K562 (cell line): ENCODE measurements around the gene ERVK3-1. TPM values are rescaled to one million over a fixed set of nuclear protein-coding genes. Genes with fewer than 3 reads are reported as not detected.

ENCODE experiments used
- ATAC-seq: fragments of 200-7000 bp; cut with Tn5 transposase; 3 replicates; pipeline ENCODE4 v1.9.1; 2020; ENCODE audit warnings: moderate library complexity
- BruUV-seq: library from RNA; stranded (reverse); fragments of 400-500 nt; replicated peaks from 2 replicates; lab custom pipeline; 2021; lab: Mats Ljungman, UMichigan
- CTCF ChIA-PET: fragments of 300-600 bp; formaldehyde crosslinking; extraction: SDS; loops from one replicate; lab custom pipeline; 2021; ENCODE audit warnings: low intra/inter-chr PET ratio; lab: Yijun Ruan, JAX
- POLR2A ChIA-PET: fragments of 300-600, 350-650 bp; sonication (Branson Sonifier 250); formaldehyde crosslinking; extraction: SDS; loops from one replicate; lab custom pipeline; 2021; ENCODE audit warnings: antibody characterized with exemption, inconsistent platforms; lab: Yijun Ruan, JAX
- DNase-seq, 4 experiments: peaks; one replicate each; pipeline versions ENCODE4 v3.0.0 to v3.0.0-alpha.2; 2011 to 2018; ENCODE audit warnings: low spot score in 3 of 4, mixed read lengths in 3 of 4; ENCODE audit errors: extremely low read depth in 1 of 4
- FAIRE-seq: peaks from 2 replicates; lab custom pipeline; 2011; peaks lifted over from hg19 to GRCh38; lab: Jason Lieb, UNC
- H2AFZ ChIP-seq: 2 replicates; pipeline ENCODE4 v1.6.0; 2011; ENCODE audit warnings: low read depth, low read length, control low read depth, inconsistent platforms
- H3K27ac ChIP-seq: fragments of 200-600 bp; 3 replicates; pipeline ENCODE4 v1.8.0; 2011; ENCODE audit warnings: low read depth, mild to moderate bottlenecking, control low read depth, inconsistent platforms, low read length, moderate library complexity, mixed read lengths; ENCODE audit errors: extremely low read depth
- H3K27me3 ChIP-seq, 2 experiments: fragments of 300-600 bp in 1 of 2; 2 replicates in 1 of 2; 3 replicates in 1 of 2; pipeline versions ENCODE4 v1.6.0 to v1.8.0; 2011; ENCODE audit warnings: inconsistent platforms in 2 of 2, low read length in 2 of 2, mild to moderate bottlenecking in 1 of 2, mixed read lengths in 1 of 2, moderate library complexity in 1 of 2; ENCODE audit not compliant: control insufficient read depth in 2 of 2, insufficient read depth in 2 of 2
- H3K36me3 ChIP-seq: fragments of 300-600 bp; 3 replicates; pipeline ENCODE4 v1.8.0; 2011; ENCODE audit warnings: mild to moderate bottlenecking, low read length, inconsistent platforms; ENCODE audit not compliant: control insufficient read depth, insufficient read depth
- H3K4me1 ChIP-seq, 2 experiments: fragments of 200-600 bp in 1 of 2; replicated peaks in 1 of 2; 2 replicates in 1 of 2; 3 replicates in 1 of 2; pipeline versions ENCODE4 v1.5.1 to v1.8.0; 2011; ENCODE audit warnings: inconsistent platforms in 2 of 2, low read length in 2 of 2, mild to moderate bottlenecking in 1 of 2, mixed read lengths in 1 of 2, moderate library complexity in 1 of 2; ENCODE audit not compliant: control insufficient read depth in 2 of 2, insufficient read depth in 2 of 2
- H3K4me2 ChIP-seq: 2 replicates; pipeline ENCODE4 v1.6.1; 2011; ENCODE audit warnings: low read length, control low read depth, inconsistent platforms, mixed read lengths; ENCODE audit not compliant: insufficient read depth
- H3K4me3 ChIP-seq: fragments of 200-600 bp; sonication (generic), shearing (Covaris generic); 2 replicates; pipeline ENCODE4 v1.5.1; 2016; ENCODE audit warnings: control low read depth, inconsistent platforms
- H3K79me2 ChIP-seq: fragments of 200-600 bp; 3 replicates; pipeline ENCODE4 v1.8.0; 2011; ENCODE audit warnings: low read length, inconsistent platforms; ENCODE audit not compliant: control insufficient read depth, insufficient read depth
- H3K9ac ChIP-seq, 2 experiments: 2 replicates each; pipeline versions ENCODE4 v1.6.0 to v1.6.1; 2011; ENCODE audit warnings: low read depth in 2 of 2, low read length in 2 of 2, control low read depth in 1 of 2, inconsistent platforms in 1 of 2, mild to moderate bottlenecking in 1 of 2, mixed read lengths in 1 of 2; ENCODE audit not compliant: insufficient read depth in 1 of 2
- H3K9me1 ChIP-seq: one replicate; pipeline ENCODE4 v1.6.0; 2011; ENCODE audit warnings: inconsistent platforms, mild to moderate bottlenecking, low read length, moderate library complexity; ENCODE audit not compliant: control insufficient read depth, insufficient read depth
- H3K9me3 ChIP-seq: replicated peaks from 2 replicates; pipeline ENCODE4 v1.5.1; 2011; ENCODE audit warnings: low read depth, low read length, inconsistent platforms; ENCODE audit not compliant: control insufficient read depth, insufficient read depth
- H4K20me1 ChIP-seq: replicated peaks from 2 replicates; pipeline ENCODE4 v1.6.1; 2011; ENCODE audit warnings: low read length, inconsistent platforms, mixed read lengths; ENCODE audit not compliant: control insufficient read depth, insufficient read depth
- ARNT ChIP-seq, 2 experiments: fragments of 450-650 bp; IDR thresholded peaks; 2 replicates each; pipeline ENCODE4 v1.6.1; 2016; ENCODE audit warnings: mild to moderate bottlenecking in 1 of 2
- ELF2 ChIP-seq: fragments of 250-450 bp; sonication (Bioruptor Pico); IDR thresholded peaks from 2 replicates; pipeline ENCODE4 v1.5.0; 2021; ENCODE audit warnings: mild to moderate bottlenecking
- KAT8 ChIP-seq: fragments of 450-650 bp; IDR thresholded peaks from 2 replicates; pipeline ENCODE4 v1.6.1; 2016; ENCODE audit warnings: low read depth, mild to moderate bottlenecking
- NCOA6 ChIP-seq: fragments of 450-650 bp; IDR thresholded peaks from 2 replicates; pipeline ENCODE4 v1.6.1; 2017; ENCODE audit warnings: mild to moderate bottlenecking
- NFATC3 ChIP-seq: fragments of 450-650 bp; IDR thresholded peaks from 2 replicates; pipeline ENCODE4 v1.6.1; 2017; ENCODE audit warnings: mild to moderate bottlenecking
- NRF1 ChIP-seq, 2 experiments: fragments of 450-650 bp; IDR thresholded peaks in 1 of 2; conservative IDR thresholded peaks in 1 of 2; 2 replicates each; pipeline ENCODE4 v1.6.1; 2014; ENCODE audit warnings: mild to moderate bottlenecking in 2 of 2
- SETDB1 ChIP-seq: IDR thresholded peaks from one replicate; pipeline ENCODE4 v1.6.1; 2012; ENCODE audit warnings: low read length, control low read depth, inconsistent platforms
- TRIM24 ChIP-seq, 2 experiments: fragments of 450-650 bp; IDR thresholded peaks; 2 replicates each; pipeline ENCODE4 v1.6.1; 2016
- WGBS: fragments of 100-300 bp; shearing (Covaris generic); methylation state at CpG from one replicate; pipeline ENCODE4 v1.1.6; 2016; ENCODE audit warnings: low coverage, mixed read lengths; ENCODE audit not compliant: insufficient coverage; ENCODE audit errors: missing lambda C conversion rate; 5-methylcytosine and 5-hydroxymethylcytosine counted together
- in situ Hi-C: fragments of 300-500 bp; cut with MboI; formaldehyde crosslinking; loops from 4 replicates; pipeline ENCODE4 v1.15.0; 2018; ENCODE audit warnings: inconsistent platforms, mixed read lengths
- intact Hi-C: fragments of 100-400 bp; cut with micrococcal nuclease; formaldehyde crosslinking; loops from 2 replicates; pipeline ENCODE4 v1.14.2; 2022
- polyA plus RNA-seq, 8 experiments: library from polyadenylated mRNA; depleted of rRNA in 4 of 8; stranded (reverse) in 5 of 8; unstranded in 3 of 8; fragments of >200 nt; fragmentation: Nextera tagmentation in 2 of 8; fragmentation: Illumina TruSeq in 1 of 8; extraction: Ambion mirVana in 2 of 8; extraction: Trizol in 1 of 8; gene quantifications; 2 replicates each; pipeline versions ENCODE4 v1.2.1 to v1.2.3, GENCODE V29; 2011 to 2014; ENCODE audit warnings: inconsistent platforms in 1 of 8, missing spikeins in 1 of 8
- total RNA-seq, 7 experiments: library from RNA; depleted of rRNA in 6 of 7; stranded (reverse); fragments of >200 nt in 6 of 7; fragmentation: Illumina TruSeq in 2 of 7; extraction: Trizol in 2 of 7; gene quantifications; 2 replicates each; pipeline versions ENCODE4 v1.2.1 to v1.2.3, GENCODE V29; 2011 to 2021; ENCODE audit warnings: low replicate concordance in 1 of 7
- TF ChIP-seq, protein P1 (sequence below), 2 experiments: IDR thresholded peaks; 2 replicates each; pipeline ENCODE4 v1.6.1; 2012; ENCODE audit warnings: improper control_type of control experiment in 2 of 2, low read depth in 2 of 2, low read length in 2 of 2, borderline replicate concordance in 1 of 2
- TF ChIP-seq, protein P2 (sequence below): IDR thresholded peaks from 3 replicates; pipeline ENCODE4 v1.6.1; 2011; ENCODE audit warnings: borderline replicate concordance, mild to moderate bottlenecking, moderate library complexity; ENCODE audit not compliant: insufficient read length; ENCODE audit errors: extremely low read depth
- TF ChIP-seq, protein P3 (sequence below): sonication (generic); formaldehyde crosslinking; IDR thresholded peaks from 2 replicates; pipeline ENCODE4 v1.8.0; 2022; ENCODE audit warnings: mild to moderate bottlenecking, missing genetic modification reagents
- TF ChIP-seq, protein P4 (sequence below): fragments of 450-650 bp; IDR thresholded peaks from 2 replicates; pipeline ENCODE4 v1.6.1; 2016

ERVK3-1 gene
- total and polyA plus RNA-seq, 9 of the 15 experiments (the other 6 are each of a cell fraction or from before 2014, with no cell fraction given): 87.6 to 299 (median 119) TPM

DNA sequence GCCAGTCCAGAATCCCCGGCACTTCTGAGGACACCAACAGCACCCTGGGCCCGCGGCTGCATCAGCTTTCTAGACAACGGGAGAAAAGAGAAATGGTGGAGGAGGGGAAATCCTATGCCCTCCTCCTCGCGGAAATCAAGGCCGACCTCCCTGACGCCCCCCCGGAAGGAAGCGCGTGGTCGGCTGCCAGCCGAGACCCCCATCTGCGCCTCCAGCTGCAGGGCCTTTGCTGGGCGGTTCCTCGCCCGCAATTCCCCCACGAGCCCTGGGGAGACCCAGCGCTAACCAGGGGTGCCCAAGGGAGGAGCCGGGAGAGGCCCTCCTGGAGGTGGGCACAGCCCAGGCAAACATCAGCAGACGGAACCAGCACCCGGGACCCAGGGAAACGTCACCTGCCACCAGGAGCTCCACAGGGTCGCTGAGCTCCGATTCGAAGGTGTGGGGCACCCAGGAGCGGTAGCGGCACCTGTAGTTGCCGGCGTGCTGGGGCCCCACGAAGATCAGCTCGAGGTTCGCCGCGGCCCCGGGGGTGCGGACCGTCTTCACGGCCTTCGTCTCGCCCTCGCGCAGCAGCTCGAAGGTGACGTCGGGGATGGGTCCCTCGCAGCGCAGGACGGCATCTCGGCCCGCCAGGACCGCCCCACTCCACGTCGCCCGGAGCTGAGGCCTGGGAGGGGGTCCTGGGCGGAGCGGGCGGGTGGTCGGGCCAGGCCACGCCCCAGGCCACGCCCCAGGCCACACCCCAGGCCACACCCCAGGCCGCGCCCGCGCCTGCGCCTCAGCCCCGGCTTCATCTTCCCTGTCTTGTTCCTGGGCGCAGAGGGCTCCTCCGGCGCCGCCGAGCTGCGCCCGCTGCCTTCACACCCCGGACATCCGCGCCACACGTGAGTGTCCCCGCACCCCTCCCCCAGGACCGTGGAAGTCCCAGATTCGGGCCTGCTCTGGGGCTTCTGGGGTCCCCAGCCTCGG is 42.1 kb downstream of the ERVK3-1 start:
- Histone ChIP-seq H3K9me1 (no peaks in the 10 kb centered on the region), H3K9me3 (no peaks in the 10 kb centered on the region), H3K27me3 (no peaks in the 10 kb centered on the region), H3K27ac (peak overlapping the region; percentile 51; the same call in 1 of the 3 replicates), H4K20me1 (no peaks in the 10 kb centered on the region), H3K79me2 (no peaks in the 10 kb centered on the region), H3K36me3 (no peaks in the 10 kb centered on the region), H2AFZ (peak overlapping the region; percentile 99), H3K4me3 (peak overlapping the region; percentile 78), H3K4me2 (peak overlapping the region; percentile 83), H3K9ac (peak overlapping the region; percentile 59 to 96), H3K4me1 (peaks cover 5 to 14% of the 10 kb centered on the region in 2 experiments; a peak in 4 of 5 replicates)
- DNase-seq (peak; percentile 81 to 99 (median 96)), FAIRE-seq (no peak), ATAC-seq (peak; percentile 100)
- BruUV-seq: TSS peak; percentile 91
- in situ Hi-C loops: no loop called here
- 3% methylated on average over 43 of the region's 82 CpGs for WGBS
- POLR2A ChIA-PET: interaction anchor here (0.6 to 3.6 kb wide), 8 partner anchors 11 to 137 kb away, joined by 3 to 20 read pairs (median 4); partner anchors contain the start of genes ZNF497 and ZSCAN22
- CTCF ChIA-PET: no interaction called here
- intact Hi-C loops: no loop called here
- TF ChIP-seq NFATC3 (no peak), NRF1 (conservative IDR thresholded peaks at IDR 0.05 in 1 of 2, IDR thresholded peaks at IDR 0.05 in 1 of 2) (peak; percentile 94 to 95), NCOA6 (peak; percentile 93), KAT8 (no peak), TRIM24 (IDR thresholded peaks at IDR 0.05) (0 out of 4 replicates have a peak, but pooled peaks of 1 of the 2 experiments have one; percentile 44), SETDB1 (no peak), ELF2 (CRISPR knock-in tag) (no peak), ARNT (IDR thresholded peaks at IDR 0.05) (no peak)
- TF ChIP-seq, protein P1, sequence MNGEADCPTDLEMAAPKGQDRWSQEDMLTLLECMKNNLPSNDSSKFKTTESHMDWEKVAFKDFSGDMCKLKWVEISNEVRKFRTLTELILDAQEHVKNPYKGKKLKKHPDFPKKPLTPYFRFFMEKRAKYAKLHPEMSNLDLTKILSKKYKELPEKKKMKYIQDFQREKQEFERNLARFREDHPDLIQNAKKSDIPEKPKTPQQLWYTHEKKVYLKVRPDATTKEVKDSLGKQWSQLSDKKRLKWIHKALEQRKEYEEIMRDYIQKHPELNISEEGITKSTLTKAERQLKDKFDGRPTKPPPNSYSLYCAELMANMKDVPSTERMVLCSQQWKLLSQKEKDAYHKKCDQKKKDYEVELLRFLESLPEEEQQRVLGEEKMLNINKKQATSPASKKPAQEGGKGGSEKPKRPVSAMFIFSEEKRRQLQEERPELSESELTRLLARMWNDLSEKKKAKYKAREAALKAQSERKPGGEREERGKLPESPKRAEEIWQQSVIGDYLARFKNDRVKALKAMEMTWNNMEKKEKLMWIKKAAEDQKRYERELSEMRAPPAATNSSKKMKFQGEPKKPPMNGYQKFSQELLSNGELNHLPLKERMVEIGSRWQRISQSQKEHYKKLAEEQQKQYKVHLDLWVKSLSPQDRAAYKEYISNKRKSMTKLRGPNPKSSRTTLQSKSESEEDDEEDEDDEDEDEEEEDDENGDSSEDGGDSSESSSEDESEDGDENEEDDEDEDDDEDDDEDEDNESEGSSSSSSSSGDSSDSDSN (IDR thresholded peaks at IDR 0.05; ENCODE audit: borderline replicate concordance in 1 of 2, low read depth in 2 of 2, low read length in 2 of 2): 0 out of 4 replicates have a peak, but pooled peaks of 1 of the 2 experiments have one; percentile 41
- TF ChIP-seq, protein P2, sequence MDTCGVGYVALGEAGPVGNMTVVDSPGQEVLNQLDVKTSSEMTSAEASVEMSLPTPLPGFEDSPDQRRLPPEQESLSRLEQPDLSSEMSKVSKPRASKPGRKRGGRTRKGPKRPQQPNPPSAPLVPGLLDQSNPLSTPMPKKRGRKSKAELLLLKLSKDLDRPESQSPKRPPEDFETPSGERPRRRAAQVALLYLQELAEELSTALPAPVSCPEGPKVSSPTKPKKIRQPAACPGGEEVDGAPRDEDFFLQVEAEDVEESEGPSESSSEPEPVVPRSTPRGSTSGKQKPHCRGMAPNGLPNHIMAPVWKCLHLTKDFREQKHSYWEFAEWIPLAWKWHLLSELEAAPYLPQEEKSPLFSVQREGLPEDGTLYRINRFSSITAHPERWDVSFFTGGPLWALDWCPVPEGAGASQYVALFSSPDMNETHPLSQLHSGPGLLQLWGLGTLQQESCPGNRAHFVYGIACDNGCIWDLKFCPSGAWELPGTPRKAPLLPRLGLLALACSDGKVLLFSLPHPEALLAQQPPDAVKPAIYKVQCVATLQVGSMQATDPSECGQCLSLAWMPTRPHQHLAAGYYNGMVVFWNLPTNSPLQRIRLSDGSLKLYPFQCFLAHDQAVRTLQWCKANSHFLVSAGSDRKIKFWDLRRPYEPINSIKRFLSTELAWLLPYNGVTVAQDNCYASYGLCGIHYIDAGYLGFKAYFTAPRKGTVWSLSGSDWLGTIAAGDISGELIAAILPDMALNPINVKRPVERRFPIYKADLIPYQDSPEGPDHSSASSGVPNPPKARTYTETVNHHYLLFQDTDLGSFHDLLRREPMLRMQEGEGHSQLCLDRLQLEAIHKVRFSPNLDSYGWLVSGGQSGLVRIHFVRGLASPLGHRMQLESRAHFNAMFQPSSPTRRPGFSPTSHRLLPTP: no peak
- TF ChIP-seq, protein P3, sequence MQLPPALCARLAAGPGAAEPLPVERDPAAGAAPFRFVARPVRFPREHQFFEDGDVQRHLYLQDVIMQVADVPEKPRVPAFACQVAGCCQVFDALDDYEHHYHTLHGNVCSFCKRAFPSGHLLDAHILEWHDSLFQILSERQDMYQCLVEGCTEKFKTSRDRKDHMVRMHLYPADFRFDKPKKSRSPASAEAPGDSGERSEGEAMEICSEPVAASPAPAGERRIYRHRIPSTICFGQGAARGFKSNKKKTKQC: peak; percentile 72
- TF ChIP-seq, protein P4, sequence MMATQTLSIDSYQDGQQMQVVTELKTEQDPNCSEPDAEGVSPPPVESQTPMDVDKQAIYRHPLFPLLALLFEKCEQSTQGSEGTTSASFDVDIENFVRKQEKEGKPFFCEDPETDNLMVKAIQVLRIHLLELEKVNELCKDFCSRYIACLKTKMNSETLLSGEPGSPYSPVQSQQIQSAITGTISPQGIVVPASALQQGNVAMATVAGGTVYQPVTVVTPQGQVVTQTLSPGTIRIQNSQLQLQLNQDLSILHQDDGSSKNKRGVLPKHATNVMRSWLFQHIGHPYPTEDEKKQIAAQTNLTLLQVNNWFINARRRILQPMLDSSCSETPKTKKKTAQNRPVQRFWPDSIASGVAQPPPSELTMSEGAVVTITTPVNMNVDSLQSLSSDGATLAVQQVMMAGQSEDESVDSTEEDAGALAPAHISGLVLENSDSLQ: no peak
